ENCODE measurements around the gene SLC38A7.

The SLC38A7 gene

GRCh38 chr16:58685084-58685449 is 497 bp upstream of the SLC38A7 start:
- Histone ChIP-seq H3K27ac (no peak overlapping the region), H3K9me3 (ENCODE audit: low read depth, low read length) (no peaks in the 10 kb centered on the region), H3K36me3 (ENCODE audit: insufficient read depth, low read length) (no peaks in the 10 kb centered on the region), H3K4me3 (peak overlapping the region; percentile 79), H3K9ac (ENCODE audit: insufficient read length) (no peak overlapping the region)
- no peak for DNase-seq (ENCODE audit: low read depth, low spot score)
- TF ChIP-seq EZH2 (IDR thresholded peaks at IDR 0.05) = no peak
- no peak for TF ChIP-seq POLR2AphosphoS5 (IDR thresholded peaks at IDR 0.05; ENCODE audit: borderline replicate concordance, low read depth, low read length)
- TF ChIP-seq FOXP2 (optimal IDR thresholded peaks at IDR 0.05; ENCODE audit: control extremely low read depth, extremely low read length, insufficient read depth) = no peak

- Histone ChIP-seq H3K27ac (no peak overlapping the region), H3K4me3 (peak overlapping the region; percentile 79), H3K36me3 (ENCODE audit: insufficient read depth, low read length) (no peaks in the 10 kb centered on the region), H3K9me3 (ENCODE audit: low read depth, low read length) (no peaks in the 10 kb centered on the region), H3K9ac (ENCODE audit: insufficient read length) (peak overlapping the region; percentile 77)
- no peak for DNase-seq (ENCODE audit: low read depth, low spot score)
- no peak for TF ChIP-seq EZH2 (IDR thresholded peaks at IDR 0.05)
- no peak for TF ChIP-seq POLR2AphosphoS5 (IDR thresholded peaks at IDR 0.05; ENCODE audit: borderline replicate concordance, low read depth, low read length)
- TF ChIP-seq FOXP2 (optimal IDR thresholded peaks at IDR 0.05; ENCODE audit: control extremely low read depth, extremely low read length, insufficient read depth) = no peak
Measured at GRCh38 chr16:58684001-58684353, 593 bp downstream of the SLC38A7 start.

- TF ChIP-seq FOXP2 (optimal IDR thresholded peaks at IDR 0.05; ENCODE audit: control extremely low read depth, extremely low read length, insufficient read depth) (no peak), EZH2 (IDR thresholded peaks at IDR 0.05) (no peak), POLR2AphosphoS5 (IDR thresholded peaks at IDR 0.05; ENCODE audit: borderline replicate concordance, low read depth, low read length) (no peak)
- Histone ChIP-seq H3K27ac (no peak overlapping the region), H3K9ac (ENCODE audit: insufficient read length) (no peak overlapping the region), H3K4me3 (no peak overlapping the region), H3K9me3 (ENCODE audit: low read depth, low read length) (no peaks in the 10 kb centered on the region), H3K36me3 (ENCODE audit: insufficient read depth, low read length) (no peaks in the 10 kb centered on the region)
- DNase-seq (ENCODE audit: low read depth, low spot score) = no peak
Measured at GRCh38 chr16:58679763-58680162, 4.8 kb downstream of the SLC38A7 start.

DNA sequence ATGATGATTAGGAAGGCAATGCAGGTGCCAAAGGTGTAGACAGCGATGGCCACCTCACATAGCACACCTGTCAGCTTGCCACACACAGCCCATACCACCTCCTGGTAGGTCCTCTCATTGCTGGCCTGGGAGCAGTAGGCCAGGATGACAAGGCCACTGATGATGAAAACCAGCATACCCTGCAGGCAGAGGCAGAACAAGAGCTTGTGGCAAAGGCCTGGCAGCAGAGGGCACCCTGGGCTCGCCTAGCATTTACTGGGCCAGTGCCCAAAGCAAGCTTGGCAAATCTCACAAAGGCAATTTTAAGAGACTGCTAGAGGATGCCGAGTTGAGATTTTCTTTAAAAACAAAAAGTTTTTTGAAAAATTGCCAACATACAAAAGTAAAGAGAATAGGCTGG is 5.9 kb downstream of the SLC38A7 start:
- Histone ChIP-seq H3K27ac (no peak overlapping the region), H3K9me3 (ENCODE audit: low read depth, low read length) (no peaks in the 10 kb centered on the region), H3K9ac (ENCODE audit: insufficient read length) (no peak overlapping the region), H3K4me3 (no peak overlapping the region), H3K36me3 (ENCODE audit: insufficient read depth, low read length) (no peaks in the 10 kb centered on the region)
- DNase-seq (ENCODE audit: low read depth, low spot score) = no peak
- TF ChIP-seq FOXP2 (optimal IDR thresholded peaks at IDR 0.05; ENCODE audit: control extremely low read depth, extremely low read length, insufficient read depth) (no peak), POLR2AphosphoS5 (IDR thresholded peaks at IDR 0.05; ENCODE audit: borderline replicate concordance, low read depth, low read length) (no peak), EZH2 (IDR thresholded peaks at IDR 0.05) (no peak)

GRCh38 chr16:58678269-58678668 is 6.3 kb downstream of the SLC38A7 start:
- no peak for DNase-seq (ENCODE audit: low read depth, low spot score)
- Histone ChIP-seq H3K4me3 (no peak overlapping the region), H3K27ac (no peak overlapping the region), H3K9me3 (ENCODE audit: low read depth, low read length) (no peaks in the 10 kb centered on the region), H3K36me3 (ENCODE audit: insufficient read depth, low read length) (no peaks in the 10 kb centered on the region), H3K9ac (ENCODE audit: insufficient read length) (no peak overlapping the region)
- TF ChIP-seq POLR2AphosphoS5 (IDR thresholded peaks at IDR 0.05; ENCODE audit: borderline replicate concordance, low read depth, low read length) (no peak), FOXP2 (optimal IDR thresholded peaks at IDR 0.05; ENCODE audit: control extremely low read depth, extremely low read length, insufficient read depth) (no peak), EZH2 (IDR thresholded peaks at IDR 0.05) (no peak)

- no peak overlapping the region for H3K27ac ChIP-seq
- no peak overlapping the region for H3K4me3 ChIP-seq
- TF ChIP-seq FOXP2 (optimal IDR thresholded peaks at IDR 0.05; ENCODE audit: control extremely low read depth, extremely low read length, insufficient read depth) (no peak), EZH2 (IDR thresholded peaks at IDR 0.05) (no peak), POLR2AphosphoS5 (IDR thresholded peaks at IDR 0.05; ENCODE audit: borderline replicate concordance, low read depth, low read length) (no peak)
- DNase-seq (ENCODE audit: low read depth, low spot score) = no peak
- no peaks in the 10 kb centered on the region for H3K36me3 ChIP-seq (ENCODE audit: insufficient read depth, low read length)
- no peaks in the 10 kb centered on the region for H3K9me3 ChIP-seq (ENCODE audit: low read depth, low read length)
- no peak overlapping the region for H3K9ac ChIP-seq (ENCODE audit: insufficient read length)
Measured at GRCh38 chr16:58670946-58671583, 13.5 kb downstream of the SLC38A7 start.

- Histone ChIP-seq H3K9me3 (ENCODE audit: low read depth, low read length) (no peaks in the 10 kb centered on the region), H3K36me3 (ENCODE audit: insufficient read depth, low read length) (no peaks in the 10 kb centered on the region), H3K27ac (no peak overlapping the region), H3K4me3 (no peak overlapping the region), H3K9ac (ENCODE audit: insufficient read length) (no peak overlapping the region)
- DNase-seq (ENCODE audit: low read depth, low spot score) = no peak
- TF ChIP-seq EZH2 (IDR thresholded peaks at IDR 0.05) = no peak
- TF ChIP-seq POLR2AphosphoS5 (IDR thresholded peaks at IDR 0.05; ENCODE audit: borderline replicate concordance, low read depth, low read length) = no peak
- TF ChIP-seq FOXP2 (optimal IDR thresholded peaks at IDR 0.05; ENCODE audit: control extremely low read depth, extremely low read length, insufficient read depth) = no peak
Measured at GRCh38 chr16:58670177-58670576, 14.4 kb downstream of the SLC38A7 start.

DNA sequence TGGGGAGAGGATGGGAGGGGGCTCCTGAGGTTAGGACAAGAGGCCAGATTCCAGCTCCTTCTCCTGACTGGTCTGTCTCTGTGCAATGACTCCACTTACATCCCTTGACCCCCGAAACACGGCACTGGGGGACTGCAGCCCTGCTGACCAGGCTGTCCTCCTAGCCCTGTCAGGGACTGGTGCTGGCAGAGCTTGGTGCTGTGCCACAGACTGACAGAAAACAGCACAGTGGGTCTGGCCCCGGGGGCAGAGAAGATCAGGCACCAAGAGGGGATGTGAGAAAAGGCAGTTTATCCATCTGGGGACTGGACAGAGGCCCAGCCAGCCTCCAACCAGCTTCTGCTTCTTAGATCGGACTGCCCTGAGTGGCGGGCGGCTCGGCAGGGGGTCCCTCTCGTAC is 19.4 kb downstream of the SLC38A7 start:
- Histone ChIP-seq H3K36me3 (ENCODE audit: insufficient read depth, low read length) (no peaks in the 10 kb centered on the region), H3K4me3 (no peak overlapping the region), H3K27ac (no peak overlapping the region), H3K9me3 (ENCODE audit: low read depth, low read length) (no peaks in the 10 kb centered on the region), H3K9ac (ENCODE audit: insufficient read length) (no peak overlapping the region)
- no peak for DNase-seq (ENCODE audit: low read depth, low spot score)
- no peak for TF ChIP-seq EZH2 (IDR thresholded peaks at IDR 0.05)
- no peak for TF ChIP-seq FOXP2 (optimal IDR thresholded peaks at IDR 0.05; ENCODE audit: control extremely low read depth, extremely low read length, insufficient read depth)
- TF ChIP-seq POLR2AphosphoS5 (IDR thresholded peaks at IDR 0.05; ENCODE audit: borderline replicate concordance, low read depth, low read length) = no peak
